GM18519 (cell line): ENCODE data around the gene MGRN1.
"Not testable (repeated sequence)": the region's sequence is repeated elsewhere in the genome, so short reads cannot be mapped to it uniquely, and the experiment has no call there.

Source experiments
- ATAC-seq: cut with Tn5 transposase; IDR thresholded peaks from one replicate; pipeline ENCODE4 v1.9.1; 2021; ENCODE audit warnings: mild to moderate bottlenecking, moderate library complexity; ENCODE audit not compliant: unreplicated experiment, low FRiP score

The MGRN1 gene

GRCh38 chr16:4649744-4650442 lies 25.3 kb downstream of the MGRN1 start:
- ATAC-seq, result no peak

DNA sequence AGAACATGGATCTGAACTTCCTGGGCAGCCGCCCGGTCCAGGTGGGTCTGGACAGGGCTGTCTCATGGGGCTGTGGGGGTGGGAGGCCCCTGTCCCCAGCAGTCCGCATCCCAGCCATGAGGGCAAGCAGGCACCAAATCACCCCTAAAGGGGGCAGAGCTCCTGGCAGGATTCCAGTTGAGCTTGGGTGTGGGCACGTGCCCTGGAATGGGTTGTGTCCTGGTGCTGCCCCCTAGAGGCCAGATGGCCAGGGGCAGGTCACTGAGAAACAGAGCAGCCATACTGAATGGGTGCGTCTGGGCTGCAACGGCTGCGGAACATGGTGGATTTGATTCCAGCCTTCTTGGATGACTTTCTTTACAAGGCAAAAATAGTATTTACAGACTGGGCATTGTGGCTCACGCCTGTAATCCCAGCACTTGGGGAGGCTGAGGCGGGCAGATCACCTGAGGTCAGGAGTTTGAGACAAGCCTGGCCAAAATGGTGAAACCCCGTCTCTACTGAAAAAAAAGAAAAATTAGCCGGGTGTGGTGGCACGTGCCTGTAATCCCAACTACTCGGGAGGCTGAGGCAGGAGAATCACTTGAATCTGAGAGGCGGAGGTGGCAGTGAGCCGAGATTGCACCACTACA lies 25.9 kb downstream of the MGRN1 start:
- ATAC-seq, result not testable (repeated sequence)

GRCh38 chr16:4651827-4652226 lies 27.2 kb downstream of the MGRN1 start:
- ATAC-seq, result no peak

GRCh38 chr16:4652561-4652960 lies 27.9 kb downstream of the MGRN1 start:
- ATAC-seq, result no peak

DNA sequence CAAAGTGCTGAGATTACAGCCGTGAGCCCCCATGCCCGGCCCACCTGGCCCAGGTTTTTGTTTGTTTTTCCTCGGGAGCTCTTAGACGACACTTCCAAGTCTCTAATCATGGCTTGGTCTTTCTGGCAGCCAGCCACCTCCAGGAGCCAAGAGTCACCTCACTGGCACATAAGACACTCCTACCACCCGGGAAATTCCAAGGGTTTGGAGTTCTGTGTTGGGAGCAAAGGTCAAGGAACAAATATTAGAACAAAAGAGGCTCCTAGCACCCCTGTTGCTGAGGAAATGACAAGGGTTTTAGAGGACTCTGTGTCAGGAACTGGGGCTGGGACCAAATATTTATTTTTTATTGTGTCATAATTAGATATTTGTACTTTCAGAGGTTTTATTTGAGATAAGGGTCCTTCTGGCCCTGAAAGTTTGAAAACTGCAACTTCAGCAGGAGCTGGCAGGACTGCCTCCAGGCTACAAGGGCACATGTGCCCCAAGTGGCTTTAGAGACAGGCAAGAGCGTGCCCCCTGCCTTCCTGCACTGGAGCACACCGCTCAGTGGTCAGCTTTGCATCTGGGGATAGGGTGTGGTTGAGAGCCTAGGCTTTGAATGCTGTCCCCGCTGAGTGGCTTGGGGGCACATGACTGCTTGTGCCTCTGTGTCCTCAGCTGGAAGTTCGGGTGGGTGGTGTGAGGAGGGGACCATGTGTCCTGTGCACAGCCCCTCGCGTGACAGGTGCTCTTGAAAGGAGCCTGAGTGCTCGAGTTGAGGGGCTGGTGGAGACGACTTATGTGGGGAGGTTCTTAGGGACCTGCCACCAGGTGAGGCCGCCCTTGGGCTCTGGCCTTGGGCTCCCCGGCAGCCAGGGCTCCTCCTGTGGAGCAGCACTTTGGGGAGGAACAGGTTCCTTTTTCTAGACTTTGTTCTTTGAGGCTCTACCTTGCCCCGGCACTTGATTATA lies 29.7 kb downstream of the MGRN1 start:
- ATAC-seq, result no peak

DNA sequence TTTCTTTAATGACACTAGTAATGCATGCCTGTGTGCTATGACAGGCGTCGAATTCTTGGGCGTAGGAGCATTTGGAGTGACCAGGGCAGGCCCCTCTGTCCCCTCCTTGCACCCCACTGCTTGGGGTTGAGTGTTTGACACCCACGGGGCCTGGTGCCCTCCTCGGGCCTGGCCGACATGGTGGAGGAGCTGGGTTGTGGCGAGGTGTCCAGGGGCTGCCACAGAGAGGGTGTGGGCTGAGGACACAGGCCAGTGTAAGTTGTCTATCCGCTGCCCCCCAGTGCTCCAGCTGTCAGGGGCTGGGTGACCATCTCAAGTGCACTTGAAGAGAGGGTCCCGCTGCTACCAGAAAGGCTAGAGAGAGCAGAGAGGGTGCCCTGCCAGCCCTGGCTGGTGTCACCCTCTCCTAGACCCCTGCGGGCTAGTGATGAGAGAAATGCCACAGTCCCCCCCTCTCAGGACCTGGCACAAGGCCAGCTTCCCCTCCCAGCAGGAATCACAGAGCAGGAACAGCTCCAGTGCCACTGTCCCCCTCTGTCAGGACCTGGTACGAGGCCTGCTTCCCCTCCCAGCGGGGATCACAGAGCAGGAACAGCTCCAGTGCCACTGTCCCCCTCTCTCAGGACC lies 30.5 kb downstream of the MGRN1 start:
- no peak for ATAC-seq

DNA sequence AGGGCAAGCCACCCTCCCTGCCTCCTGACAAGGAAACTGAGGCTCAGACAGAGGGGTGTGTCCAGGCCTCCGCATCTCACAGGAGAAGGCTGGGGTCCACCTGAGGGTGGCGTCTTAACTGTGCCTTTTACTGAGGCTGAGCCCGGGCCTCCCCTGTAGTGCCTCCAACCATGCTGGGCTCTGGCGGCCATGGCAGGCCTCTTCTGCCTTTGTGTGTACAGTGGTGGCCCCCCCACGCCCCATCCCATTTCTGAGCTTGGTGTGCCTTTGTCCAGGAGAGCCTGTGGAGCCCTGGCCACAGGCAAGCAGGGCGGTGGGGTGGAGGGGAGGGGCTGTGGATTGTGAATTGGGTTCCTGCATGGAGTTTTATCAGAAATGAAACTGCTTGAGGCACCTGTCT lies 31.2 kb downstream of the MGRN1 start:
- ATAC-seq, result no peak

GRCh38 chr16:4656221-4656620 lies 31.6 kb downstream of the MGRN1 start:
- no peak for ATAC-seq

- ATAC-seq, result no peak
Measured at GRCh38 chr16:4656695-4657686, 32.4 kb downstream of the MGRN1 start.

DNA sequence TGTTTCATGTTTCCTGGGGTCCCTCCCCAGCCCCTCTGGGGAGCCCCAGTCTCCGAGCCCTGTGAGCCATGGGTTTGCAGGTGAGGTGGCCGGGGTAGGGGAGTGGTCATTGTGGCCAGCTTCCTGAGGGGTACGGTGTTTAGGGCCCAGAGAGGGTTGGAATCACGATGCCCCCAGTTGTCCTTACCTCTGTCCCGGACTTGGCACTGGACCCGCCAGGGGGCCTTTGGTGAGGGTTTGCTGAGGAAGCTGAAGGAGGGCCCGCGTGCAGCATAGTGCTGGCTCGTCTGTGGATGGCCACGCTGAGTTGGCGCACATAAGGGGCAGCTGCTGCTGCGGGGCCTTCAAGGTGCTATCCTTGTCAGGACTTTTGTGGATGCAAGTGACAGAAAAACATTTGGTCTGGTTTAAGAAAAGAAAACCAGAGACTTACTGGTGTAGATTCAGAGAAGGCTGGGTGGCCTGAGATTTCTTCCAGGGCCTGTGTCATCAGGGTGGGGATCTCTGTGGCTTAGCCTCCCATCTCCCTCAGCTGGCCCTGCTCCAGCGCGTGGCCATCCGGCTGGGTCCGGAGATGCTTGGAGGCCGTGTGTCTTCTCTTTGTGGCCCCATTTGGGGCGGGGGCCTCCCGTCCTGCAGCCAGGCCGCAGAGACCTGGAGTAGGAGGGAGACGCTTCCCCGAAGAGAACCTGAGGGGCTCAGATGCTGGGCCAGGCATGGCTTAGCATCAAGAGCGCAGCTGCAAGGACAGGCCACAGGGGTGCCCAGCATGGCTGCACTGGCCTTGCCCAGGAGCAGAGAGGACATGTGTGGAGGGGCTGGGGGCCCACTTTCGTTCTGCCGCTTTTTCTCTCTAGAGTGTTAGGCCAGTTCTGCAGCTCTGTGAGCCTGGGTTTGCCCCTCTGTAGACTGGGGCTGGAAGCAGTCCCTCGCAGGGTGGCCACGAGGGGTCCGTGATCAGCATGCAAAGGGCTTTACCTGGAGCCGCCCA lies 35.0 kb downstream of the MGRN1 start:
- ATAC-seq, result no peak

- peak; percentile 62 for ATAC-seq
Measured at GRCh38 chr16:4660454-4661007, 35.9 kb downstream of the MGRN1 start.

- ATAC-seq, result no peak
Measured at GRCh38 chr16:4661661-4662060, 37.0 kb downstream of the MGRN1 start.

DNA sequence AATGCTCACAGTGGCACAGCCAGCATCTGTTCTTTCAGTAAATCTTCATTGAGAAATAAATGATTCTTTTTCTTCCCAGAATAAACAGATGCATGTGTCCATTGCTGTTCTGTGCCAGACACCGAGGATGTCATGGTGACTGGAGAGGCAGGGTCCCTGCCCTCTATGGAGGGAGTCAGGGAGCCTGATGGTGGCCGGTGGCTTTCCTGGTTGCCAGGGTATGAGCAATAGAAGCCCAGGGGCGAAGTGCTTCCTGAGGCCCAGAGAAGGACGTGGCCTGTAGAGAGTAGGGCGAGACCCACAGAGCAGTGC lies 38.8 kb downstream of the MGRN1 start:
- no peak for ATAC-seq

GRCh38 chr16:4663777-4664465 lies 39.3 kb downstream of the MGRN1 start:
- ATAC-seq, result no peak

DNA sequence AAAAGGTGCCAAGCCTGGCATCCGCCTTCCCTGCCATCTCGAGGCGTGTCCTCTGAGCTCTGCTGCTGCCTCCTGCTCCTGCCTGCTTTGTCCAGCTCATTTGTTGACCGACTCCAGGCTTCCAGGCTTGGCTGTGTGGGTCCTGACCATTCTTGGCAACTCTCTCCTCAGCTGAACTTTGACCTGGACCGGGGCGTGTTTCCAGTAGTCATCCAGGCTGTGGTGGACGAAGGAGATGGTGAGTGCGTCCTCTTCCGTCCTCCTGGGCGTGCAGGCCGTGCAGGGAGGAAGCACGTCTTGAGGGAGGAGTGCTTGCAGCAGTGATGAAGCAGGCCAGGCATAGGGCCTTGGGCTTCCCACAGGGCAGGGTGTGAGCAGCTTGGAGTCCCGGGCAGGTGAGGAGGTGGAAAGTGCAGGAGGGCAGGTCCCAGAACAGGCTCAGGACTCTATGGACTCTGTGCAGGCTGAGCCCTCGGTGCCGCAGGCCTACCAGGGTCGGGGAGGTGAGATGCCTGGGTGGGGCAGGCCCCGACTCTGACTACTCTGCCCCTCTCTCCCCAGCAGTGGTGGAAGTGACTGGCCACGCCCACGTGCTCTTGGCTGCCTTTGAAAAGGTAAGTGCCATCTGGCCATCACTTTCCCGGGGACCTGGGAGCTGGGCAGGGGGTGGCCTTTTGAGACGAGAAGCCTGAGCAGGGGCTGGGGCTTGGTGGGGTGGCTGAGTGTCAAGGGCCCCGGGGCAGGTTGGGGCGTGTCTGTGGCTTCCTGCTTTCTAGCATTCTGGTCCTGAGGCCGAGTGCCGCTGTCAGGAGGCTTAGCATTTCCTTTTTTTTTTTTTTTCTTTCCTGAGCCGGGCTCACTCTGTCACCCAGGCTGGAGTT lies 40.2 kb downstream of the MGRN1 start:
- no peak for ATAC-seq

GRCh38 chr16:4666537-4667202 lies 42.0 kb downstream of the MGRN1 start:
- no peak for ATAC-seq
